ENCODE data around the gene IL21.
A peak's percentile ranks its signal among the peaks of the same experiment; 100 is the strongest.
"Not testable (repeated sequence)": the region's sequence is repeated elsewhere in the genome, so short reads cannot be mapped to it uniquely, and the experiment has no call there.

The IL21 gene

DNA sequence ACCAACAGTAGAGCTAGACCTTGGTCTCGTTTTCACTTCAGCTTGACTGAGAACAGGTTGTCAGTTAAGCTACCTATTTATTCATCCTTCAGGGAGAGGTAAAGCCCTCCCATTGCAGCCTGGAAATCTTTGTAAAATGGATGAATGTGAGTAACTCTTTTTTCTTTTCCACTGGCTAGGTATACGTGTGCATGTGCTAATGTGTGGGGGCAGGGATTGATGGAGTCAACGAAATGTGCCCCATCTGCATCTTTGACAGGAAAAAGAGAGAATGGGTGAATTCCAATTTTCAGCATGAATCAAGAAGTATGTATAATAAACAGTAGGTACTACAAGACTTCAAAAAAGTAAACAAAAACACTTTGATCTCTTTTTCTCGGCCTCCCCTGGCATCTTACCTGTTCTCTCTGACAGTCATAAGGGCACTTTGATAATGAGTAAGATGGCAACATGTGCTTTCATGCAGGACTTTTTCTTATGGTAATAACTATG, at the start of gene IL21:
TSS of gene IL21 (minus strand) at position 51 of the 492 bp plus-strand sequence. CDS start 55 bp downstream, outside the sequence.
- H3K4me1 Mint-ChIP-seq, result peaks cover 35% of the 10 kb centered on the region
- H3K4me3 Mint-ChIP-seq, result peak within 1 kb of the TSS; percentile 61
- no peaks in the 10 kb centered on the region for H3K9me3 Mint-ChIP-seq
- DNase-seq (ENCODE audit: low spot score in 2 of 2) (no peak), ATAC-seq (peak; percentile 60)
- H3K36me3 Mint-ChIP-seq, result no peaks in the 10 kb centered on the region
- no peak within 1 kb of the TSS for H3K27ac Mint-ChIP-seq

DNA sequence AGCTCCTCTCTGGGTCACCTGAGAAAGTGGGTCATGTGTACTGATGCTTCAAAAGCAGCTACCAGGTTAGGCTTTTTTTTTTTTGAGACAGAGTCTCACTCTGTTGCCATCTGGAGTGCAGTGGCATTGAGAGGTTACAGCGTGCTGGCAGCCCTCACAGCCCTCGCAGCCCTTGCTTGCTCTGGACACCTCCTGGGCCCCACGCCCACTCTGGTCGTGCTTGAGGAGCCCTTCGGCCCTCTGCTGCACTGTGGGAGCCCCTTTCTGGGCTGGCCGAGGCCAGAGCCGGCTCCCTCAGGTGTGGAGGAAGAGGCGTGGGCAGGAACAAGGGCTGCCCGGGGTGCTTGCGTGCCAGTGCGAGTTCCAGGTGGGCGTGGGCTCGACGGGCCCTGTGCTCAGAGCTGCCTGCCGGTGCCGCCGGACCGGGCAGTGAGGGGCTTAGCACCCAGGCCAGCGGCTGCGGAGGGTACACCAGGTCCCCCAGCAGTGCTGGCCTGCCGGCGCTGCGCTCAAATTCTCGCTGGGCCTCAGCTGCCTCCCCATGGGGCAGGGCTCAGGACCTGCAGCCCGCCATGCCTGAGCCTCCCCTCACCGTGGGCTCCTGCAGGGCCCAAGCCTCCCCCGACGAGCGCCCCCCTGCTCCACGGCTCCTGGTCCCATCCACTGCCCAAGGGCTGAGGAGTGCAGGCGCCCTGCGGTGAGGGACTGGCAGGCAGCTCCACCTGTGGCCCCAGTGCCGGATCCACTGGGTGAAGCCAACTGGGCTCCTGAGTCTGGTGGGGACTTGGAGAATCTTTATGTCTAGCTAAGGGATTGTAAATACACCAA, 49.3 kb upstream of the IL21 start:
- H3K4me1 Mint-ChIP-seq, result peaks cover 35% of the 10 kb centered on the region
- DNase-seq (ENCODE audit: low spot score in 2 of 2), result no peak
- H3K4me3 Mint-ChIP-seq, result no peak overlapping the region
- no peaks in the 10 kb centered on the region for H3K9me3 Mint-ChIP-seq
- H3K36me3 Mint-ChIP-seq, result peaks cover 6% of the 10 kb centered on the region
- no peak for ATAC-seq
- H3K27ac Mint-ChIP-seq, result no peak overlapping the region

DNA sequence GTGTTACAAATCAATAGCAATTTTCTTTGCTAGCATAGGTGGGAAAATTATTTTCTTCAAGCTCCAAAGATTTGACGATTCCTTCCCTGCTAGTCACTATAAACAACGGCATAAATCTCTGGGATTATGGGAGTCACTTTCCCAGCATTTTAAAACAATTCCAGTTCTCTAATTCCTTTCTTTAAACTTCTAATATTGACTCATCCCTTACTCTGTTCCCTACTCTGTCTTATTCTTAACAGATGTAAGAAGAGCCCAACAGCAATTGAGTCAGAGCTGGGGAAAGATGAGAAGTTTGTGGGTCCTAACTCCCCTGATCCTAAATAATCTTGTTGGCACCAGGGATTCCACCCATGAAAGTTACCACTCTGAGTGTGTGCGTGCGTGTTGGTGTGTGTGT, 47.4 kb upstream of the IL21 start:
- Mint-ChIP-seq H3K4me1 (peaks cover 40% of the 10 kb centered on the region), H3K9me3 (no peaks in the 10 kb centered on the region), H3K36me3 (peaks cover 6% of the 10 kb centered on the region), H3K4me3 (no peak overlapping the region), H3K27ac (no peak overlapping the region)
- ATAC-seq (no peak), DNase-seq (ENCODE audit: low spot score in 2 of 2) (no peak)

DNA sequence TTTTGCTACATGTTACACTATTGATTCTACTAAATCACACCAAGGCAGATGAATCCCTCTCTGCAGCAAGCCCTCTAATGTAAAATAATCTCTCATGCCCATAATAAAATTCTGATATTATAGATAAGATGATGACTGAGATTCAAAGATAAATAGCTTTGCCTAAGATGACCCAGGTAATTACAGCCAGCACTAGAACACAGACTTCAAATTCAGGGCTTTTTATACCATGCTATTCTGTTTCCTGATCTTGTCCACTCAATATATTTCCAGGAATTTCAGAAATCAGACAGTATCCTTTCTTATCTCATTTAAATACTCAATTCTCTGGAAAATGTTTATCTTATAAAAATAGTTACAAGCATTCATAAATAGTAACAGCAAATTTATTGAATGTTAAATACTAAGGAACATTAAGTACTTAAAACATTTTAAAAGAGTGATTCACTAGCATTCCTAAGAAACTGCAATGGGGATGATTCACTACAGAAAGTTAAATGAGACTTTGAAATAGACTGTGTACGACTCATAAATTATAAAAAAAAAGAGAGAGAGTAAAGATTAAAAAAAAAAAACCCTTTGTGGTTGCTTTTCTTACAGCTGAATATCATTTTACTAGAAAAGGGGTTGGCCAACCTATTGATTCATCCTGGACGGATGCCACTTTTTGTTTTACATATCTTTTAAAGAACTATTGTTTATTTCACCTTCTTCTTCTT, 45.8 kb upstream of the IL21 start:
- Mint-ChIP-seq H3K36me3 (peaks cover 6% of the 10 kb centered on the region), H3K4me3 (peak overlapping the region; percentile 30), H3K27ac (peak overlapping the region; percentile 46), H3K9me3 (no peaks in the 10 kb centered on the region), H3K4me1 (peaks cover 40% of the 10 kb centered on the region)
- ATAC-seq, result peak; percentile 90
- DNase-seq (ENCODE audit: low spot score in 2 of 2), result no peak

DNA sequence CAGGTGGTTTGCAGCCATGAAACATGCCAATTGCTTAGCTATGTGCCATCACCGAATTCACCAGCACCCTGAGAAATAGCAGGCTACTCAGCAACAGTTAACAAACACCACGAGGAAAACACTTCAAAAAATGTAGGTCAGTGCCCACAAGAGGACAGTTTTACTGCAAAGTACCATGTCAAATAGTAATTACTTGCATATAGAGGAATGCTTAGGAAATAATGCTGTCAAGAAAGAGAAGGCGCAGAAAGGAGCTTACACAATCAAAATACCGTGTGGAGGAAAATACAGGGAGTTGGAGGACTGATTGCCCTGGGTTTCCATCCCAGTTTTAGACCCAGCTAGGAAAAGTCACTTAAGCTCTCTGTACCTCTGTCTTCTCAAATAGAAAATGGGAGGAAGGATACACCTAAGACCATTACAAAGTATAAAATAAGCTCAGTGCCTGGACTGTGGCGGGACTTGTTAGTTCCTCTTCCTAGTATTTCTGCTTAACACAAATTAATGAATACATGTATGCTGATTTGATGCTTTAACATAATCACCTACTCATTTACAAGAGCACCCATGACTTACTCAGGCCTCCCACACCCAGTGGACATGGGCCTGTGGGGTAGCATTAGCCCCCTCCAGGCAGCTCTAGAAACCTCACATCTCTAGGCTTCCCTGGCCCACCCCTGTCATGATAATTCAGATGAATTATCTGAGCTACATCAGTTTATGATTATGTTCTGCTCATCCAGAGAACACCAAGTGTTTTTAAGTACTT, 44.5 kb upstream of the IL21 start:
- peaks cover 40% of the 10 kb centered on the region for H3K4me1 Mint-ChIP-seq
- no peak for DNase-seq (ENCODE audit: low spot score in 2 of 2)
- ATAC-seq, result no peak
- peaks cover 6% of the 10 kb centered on the region for H3K36me3 Mint-ChIP-seq
- no peak overlapping the region for H3K4me3 Mint-ChIP-seq
- H3K27ac Mint-ChIP-seq, result no peak overlapping the region
- no peaks in the 10 kb centered on the region for H3K9me3 Mint-ChIP-seq

DNA sequence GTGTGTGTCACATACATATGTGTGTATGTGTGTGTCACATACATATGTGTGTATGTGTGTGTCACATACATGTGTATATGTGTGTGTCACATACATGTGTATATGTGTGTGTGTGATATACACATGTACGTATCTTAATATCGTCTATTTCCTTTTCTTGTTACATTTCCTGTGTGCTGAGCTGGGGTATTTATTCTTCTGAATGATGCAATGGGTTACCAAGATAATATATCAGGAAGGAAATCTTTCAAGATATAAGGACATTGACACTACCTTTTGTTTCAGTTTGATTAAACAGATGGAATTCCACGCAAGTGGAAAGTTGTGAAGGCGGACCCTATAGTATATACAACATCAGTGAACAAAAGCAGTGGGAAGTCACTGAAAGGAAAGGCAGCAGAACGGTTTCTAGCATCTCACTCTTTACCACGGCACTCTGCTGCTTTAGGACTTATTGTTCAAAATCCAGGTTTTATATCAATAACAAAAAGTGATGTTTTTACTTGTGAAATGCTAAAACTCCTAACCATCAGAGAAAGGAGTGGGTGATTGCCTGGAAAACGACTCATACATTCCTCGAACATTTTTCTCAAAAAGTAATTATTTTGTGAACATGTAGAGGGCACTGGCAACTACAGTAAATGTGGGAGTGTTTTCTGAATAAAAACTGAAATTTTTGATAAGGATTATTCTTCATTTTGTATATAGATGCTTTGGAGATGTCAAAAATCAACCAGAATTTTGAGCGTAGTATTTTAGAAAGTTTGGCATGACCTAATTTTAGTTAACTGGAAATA, 43.1 kb upstream of the IL21 start:
- ATAC-seq (no peak), DNase-seq (ENCODE audit: low spot score in 2 of 2) (no peak)
- peaks cover 41% of the 10 kb centered on the region for H3K4me1 Mint-ChIP-seq
- H3K9me3 Mint-ChIP-seq, result no peaks in the 10 kb centered on the region
- peaks cover 6% of the 10 kb centered on the region for H3K36me3 Mint-ChIP-seq
- H3K27ac Mint-ChIP-seq, result peak overlapping the region; percentile 1
- H3K4me3 Mint-ChIP-seq, result peak overlapping the region; percentile 9

DNA sequence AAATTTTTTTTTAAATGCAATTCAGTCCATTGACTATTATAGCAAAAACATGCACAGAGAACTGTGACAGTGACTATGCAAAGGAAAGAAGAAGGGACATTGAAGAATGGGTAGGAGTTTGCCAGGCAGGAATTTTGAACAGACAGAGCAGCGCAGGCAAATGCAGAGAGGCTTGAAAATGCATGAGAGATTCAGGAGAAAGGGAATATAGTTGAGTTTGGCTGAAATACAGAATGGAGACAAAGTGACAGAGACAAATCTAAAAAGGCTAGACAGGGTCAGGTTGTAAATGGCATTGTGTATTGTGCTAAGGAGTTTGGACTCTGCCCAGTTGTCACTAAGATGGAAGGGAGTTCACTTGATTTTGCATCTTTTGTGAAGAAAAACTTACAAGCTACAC, 42.4 kb upstream of the IL21 start:
- ATAC-seq (no peak), DNase-seq (ENCODE audit: low spot score in 2 of 2) (no peak)
- no peaks in the 10 kb centered on the region for H3K9me3 Mint-ChIP-seq
- H3K4me1 Mint-ChIP-seq, result peaks cover 42% of the 10 kb centered on the region
- H3K27ac Mint-ChIP-seq, result no peak overlapping the region
- H3K4me3 Mint-ChIP-seq, result no peak overlapping the region
- peaks cover 6% of the 10 kb centered on the region for H3K36me3 Mint-ChIP-seq

DNA sequence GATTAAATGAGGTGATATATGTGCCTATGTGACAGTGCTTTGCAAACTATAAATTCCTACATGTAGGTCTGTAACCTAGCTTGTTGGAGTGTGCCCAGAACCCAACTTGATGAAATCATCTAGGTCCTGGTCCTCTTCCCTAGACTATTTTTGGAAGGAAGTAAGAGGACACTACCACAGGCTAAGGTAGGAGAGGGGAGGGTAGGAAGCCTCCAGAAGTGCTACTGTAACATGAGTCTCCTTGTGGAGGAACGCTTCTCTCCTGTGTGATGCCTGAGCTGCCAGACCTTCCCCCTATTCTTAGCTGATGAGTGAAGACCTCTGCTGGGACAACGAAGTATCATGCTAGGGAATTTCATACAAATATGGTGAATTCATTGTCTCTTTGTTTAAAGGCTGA, 41.8 kb upstream of the IL21 start:
- Mint-ChIP-seq H3K36me3 (peaks cover 6% of the 10 kb centered on the region), H3K27ac (no peak overlapping the region), H3K4me1 (peaks cover 48% of the 10 kb centered on the region), H3K9me3 (no peaks in the 10 kb centered on the region), H3K4me3 (no peak overlapping the region)
- DNase-seq (ENCODE audit: low spot score in 2 of 2) (no peak), ATAC-seq (no peak)

DNA sequence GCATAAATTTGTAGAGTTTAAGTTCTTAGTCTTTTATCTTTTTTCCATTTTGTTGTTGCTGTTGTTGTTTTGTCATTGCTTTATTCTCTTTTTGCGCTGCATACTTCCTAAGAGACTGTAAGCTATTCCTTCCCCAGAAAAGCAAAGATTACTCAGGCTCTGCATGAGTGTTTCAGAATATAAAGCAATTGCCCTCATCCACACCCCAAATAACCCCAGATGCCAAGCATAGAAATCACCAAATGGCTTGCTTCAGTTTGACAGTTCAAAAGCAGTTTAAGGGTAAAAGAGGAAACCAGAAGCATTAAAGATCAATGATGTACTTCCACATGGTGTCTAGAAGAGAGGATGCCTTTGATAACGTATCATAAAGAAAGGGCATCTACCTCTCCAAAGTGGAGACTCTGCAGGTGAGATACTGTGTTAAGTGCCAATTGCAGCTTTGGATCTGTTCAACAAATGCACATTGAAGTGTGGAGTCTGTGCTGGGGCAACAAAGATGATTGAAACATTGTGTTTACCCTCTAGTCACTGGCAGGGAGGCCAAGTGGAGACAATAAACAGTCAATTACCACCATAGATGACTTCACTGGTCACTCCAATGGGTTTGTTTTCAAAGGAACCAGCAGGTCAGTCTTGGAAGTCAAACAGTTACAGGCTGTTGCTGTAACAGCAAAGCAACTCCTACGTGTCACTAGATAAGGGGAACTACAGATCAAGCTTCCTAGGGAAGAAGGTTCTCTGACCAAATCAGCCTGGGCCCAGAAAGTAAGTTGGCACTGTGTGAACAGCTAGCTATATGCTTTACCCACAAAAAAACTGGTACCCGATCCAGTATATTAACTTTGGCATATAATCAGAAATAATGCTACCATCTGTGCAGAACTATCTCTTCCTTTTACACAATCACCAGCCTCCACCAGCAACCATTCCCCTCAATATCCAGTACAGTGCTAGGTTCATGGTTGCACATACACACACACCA, 40.6 kb upstream of the IL21 start:
- Mint-ChIP-seq H3K27ac (no peak overlapping the region), H3K4me3 (no peak overlapping the region), H3K4me1 (peaks cover 39% of the 10 kb centered on the region), H3K36me3 (no peaks in the 10 kb centered on the region), H3K9me3 (no peaks in the 10 kb centered on the region)
- ATAC-seq, result no peak
- no peak for DNase-seq (ENCODE audit: low spot score in 2 of 2)

DNA sequence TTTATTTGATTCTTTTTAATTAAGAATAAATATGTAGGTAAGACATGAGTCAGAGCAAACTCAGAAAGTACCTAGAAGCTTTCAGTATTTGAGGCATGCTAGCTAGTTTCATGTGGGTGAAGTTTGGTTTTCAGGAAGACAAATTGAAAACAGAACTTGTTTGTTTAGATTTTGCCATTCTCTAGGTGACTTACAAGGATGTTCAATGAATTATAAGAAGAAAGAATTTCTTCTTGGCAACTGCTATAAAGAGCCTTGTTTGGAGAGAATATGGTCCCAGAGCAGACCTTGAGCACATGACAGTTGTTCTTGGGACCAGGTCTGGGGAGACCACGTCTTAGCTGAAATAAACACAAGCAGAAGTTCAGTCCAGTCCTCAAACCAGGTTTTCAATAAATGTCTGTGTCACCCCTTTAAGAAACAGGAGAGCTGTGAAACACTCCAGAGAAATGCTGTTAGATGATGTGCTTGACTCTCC, 38.0 kb upstream of the IL21 start:
- Mint-ChIP-seq H3K27ac (no peak overlapping the region), H3K4me3 (peak overlapping the region; percentile 22), H3K4me1 (peaks cover 20% of the 10 kb centered on the region), H3K9me3 (no peaks in the 10 kb centered on the region), H3K36me3 (no peaks in the 10 kb centered on the region)
- DNase-seq (ENCODE audit: low spot score in 2 of 2) (peak in 1 of 2 donors; percentile 66), ATAC-seq (peak; percentile 97)

DNA sequence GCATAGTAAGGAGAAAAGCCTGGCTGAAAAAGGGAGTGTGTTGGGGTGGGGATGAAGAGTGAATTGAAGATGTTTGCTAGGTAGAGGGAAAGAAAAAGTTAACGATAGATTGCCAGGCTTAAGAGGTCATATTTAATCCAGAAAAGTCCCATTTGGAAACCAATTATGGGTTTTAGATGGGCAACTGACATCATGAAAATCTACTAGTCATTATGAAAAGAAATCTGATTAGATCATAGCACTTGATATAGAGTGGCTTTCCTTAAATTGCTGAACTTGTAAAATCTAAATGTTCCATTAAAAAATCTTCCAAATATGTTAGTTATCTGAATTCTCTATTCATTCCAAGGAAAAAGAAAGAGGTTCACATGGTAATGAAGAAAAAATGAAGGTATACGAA, 37.5 kb upstream of the IL21 start:
- DNase-seq (ENCODE audit: low spot score in 2 of 2), result no peak
- ATAC-seq, result peak; percentile 57
- Mint-ChIP-seq H3K9me3 (no peaks in the 10 kb centered on the region), H3K36me3 (no peaks in the 10 kb centered on the region), H3K4me3 (peak overlapping the region; percentile 22), H3K4me1 (peaks cover 17% of the 10 kb centered on the region), H3K27ac (no peak overlapping the region)

DNA sequence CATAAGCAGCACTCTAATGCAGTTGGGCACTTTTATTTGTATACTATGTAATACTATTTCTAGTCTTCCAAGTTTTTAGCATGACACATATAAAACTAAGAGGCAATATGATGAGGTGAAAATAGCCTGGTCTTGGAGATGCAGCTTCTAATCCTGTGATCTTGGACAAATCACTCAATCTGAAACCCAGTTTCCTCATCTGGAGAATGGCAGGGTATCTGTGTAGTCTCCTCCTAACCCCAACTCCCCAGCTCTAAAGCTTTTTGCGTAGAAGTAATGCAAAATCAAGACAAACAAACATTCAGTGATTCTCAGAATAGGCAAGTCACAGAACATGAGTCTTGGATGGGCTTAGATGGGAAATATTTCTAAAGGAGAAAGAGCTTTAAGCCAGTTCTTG, 36.7 kb upstream of the IL21 start:
- H3K4me3 Mint-ChIP-seq, result peak overlapping the region; percentile 22
- no peak overlapping the region for H3K27ac Mint-ChIP-seq
- peaks cover 17% of the 10 kb centered on the region for H3K4me1 Mint-ChIP-seq
- H3K36me3 Mint-ChIP-seq, result no peaks in the 10 kb centered on the region
- no peak for DNase-seq (ENCODE audit: low spot score in 2 of 2)
- H3K9me3 Mint-ChIP-seq, result no peaks in the 10 kb centered on the region
- ATAC-seq, result no peak

DNA sequence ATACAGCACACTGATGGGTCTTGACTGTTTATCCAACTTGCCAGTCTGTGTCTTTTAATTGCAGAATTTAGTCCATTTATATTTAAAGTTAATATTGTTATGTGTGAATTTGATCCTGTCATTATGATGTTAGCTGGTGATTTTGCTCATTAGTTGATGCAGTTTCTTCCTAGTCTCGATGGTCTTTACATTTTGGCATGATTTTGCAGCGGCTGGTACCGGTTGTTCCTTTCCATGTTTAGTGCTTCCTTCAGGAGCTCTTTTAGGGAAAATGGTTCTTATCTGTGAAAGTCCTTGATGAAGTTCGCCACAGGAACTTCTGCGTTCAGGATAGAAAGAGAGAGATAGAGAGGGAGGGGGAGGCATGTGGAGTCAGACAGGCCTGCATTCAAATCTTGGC, 35.7 kb upstream of the IL21 start:
- DNase-seq (ENCODE audit: low spot score in 2 of 2); ATAC-seq; H3K4me3 Mint-ChIP-seq; H3K27ac Mint-ChIP-seq; H3K9me3 Mint-ChIP-seq; H3K36me3 Mint-ChIP-seq: not testable (repeated sequence)
- peaks cover 17% of the 10 kb centered on the region for H3K4me1 Mint-ChIP-seq

DNA sequence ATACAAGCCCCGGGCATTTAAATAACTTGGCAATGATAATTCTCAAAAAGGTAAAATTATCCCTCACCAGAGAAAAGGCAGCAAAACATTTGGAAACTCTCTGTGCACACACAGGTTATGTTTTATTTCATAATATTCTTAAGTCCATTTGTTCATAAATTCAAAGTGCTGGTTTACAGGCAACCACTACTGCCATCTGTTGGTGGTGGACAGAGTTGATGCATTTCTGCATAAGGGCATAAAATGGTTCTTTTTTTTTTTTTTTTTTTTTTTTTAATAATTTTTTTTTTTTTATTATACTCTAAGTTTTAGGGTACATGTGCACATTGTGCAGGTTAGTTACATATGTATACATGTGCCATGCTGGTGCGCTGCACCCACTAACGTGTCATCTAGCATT, 31.5 kb upstream of the IL21 start:
- ATAC-seq, result no peak
- H3K4me3 Mint-ChIP-seq, result no peak overlapping the region
- H3K36me3 Mint-ChIP-seq, result no peaks in the 10 kb centered on the region

More for the DNA sequence above, 31.5 kb upstream of the IL21 start:
- no peaks in the 10 kb centered on the region for H3K4me1 Mint-ChIP-seq
- H3K9me3 Mint-ChIP-seq, result no peaks in the 10 kb centered on the region
- DNase-seq (ENCODE audit: low spot score in 2 of 2), result peak in 1 of 2 donors; percentile 69
- H3K27ac Mint-ChIP-seq, result no peak overlapping the region
